Dedifferentiated amniotic fluid mesenchymal stem cell (primary cell): Measurements from ENCODE around the gene DGCR2.
"Not testable (repeated sequence)": the region's sequence is repeated elsewhere in the genome, so short reads cannot be mapped to it uniquely, and the experiment has no call there.

Source experiments
- DNase-seq: peaks from one replicate; pipeline ENCODE4 v3.0.0-alpha.2; 2016; ENCODE audit errors: extremely low spot score

DGCR2 gene

DNA sequence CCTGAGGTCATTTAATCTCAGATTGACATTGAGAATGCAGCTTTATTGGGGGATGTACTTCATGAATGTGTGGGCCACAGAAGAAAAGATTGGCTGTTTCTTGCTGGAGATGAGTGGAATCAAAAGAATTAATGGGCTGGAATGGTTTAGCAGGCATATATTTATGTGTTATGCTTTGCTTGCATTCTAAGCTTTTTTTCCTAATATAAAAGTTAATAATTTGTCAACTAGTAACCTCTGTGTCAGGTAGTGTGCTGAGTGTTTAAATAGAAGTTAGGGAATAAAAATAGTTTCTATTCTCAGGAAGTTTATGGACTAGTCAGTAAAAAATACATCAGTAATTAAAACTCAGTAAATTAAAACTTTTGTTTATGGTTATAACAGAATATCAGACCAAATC, 118.7 kb downstream of the DGCR2 start:
- DNase-seq = no peak

GRCh38 chr22:19002684-19003038, 119.6 kb downstream of the DGCR2 start:
- no peak for DNase-seq

GRCh38 chr22:19001204-19001603, 121.0 kb downstream of the DGCR2 start:
- DNase-seq = no peak

GRCh38 chr22:19000106-19000505, 122.1 kb downstream of the DGCR2 start:
- DNase-seq = not testable (repeated sequence)

- no peak for DNase-seq
Observed at GRCh38 chr22:18999416-18999815, 122.8 kb downstream of the DGCR2 start.

GRCh38 chr22:18999008-18999407, 123.2 kb downstream of the DGCR2 start:
- no peak for DNase-seq

GRCh38 chr22:18997925-18998315, 124.3 kb downstream of the DGCR2 start:
- no peak for DNase-seq

DNA sequence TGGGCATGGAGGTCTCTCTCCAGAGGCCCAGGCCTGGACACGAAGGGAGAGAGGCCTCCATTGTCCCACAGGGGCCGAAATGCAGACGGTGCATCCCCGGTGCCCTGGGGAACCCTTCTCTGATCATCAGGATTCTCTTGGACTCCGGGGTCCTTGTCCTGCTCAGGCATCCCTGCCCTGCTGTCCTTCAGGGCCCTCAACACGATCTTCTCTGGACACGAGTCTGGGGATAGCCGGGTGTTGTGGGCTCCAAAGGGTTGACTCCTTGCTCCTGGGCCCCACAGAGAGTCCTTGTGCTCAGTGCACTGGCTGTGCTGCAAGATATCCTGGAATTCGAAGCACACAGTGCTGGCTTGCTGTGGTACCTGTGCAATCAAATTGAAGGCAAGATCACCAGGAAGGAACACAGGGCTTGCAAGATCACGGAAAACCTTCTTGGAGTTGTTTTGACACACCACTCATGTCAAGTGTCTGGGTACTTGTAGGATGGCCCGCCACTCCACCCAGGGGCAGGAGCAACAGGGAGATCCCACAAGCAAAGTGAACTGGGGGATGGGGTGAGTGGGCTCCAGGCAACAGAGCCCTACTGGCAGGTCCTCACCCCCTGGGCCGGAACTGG, 124.8 kb downstream of the DGCR2 start:
- DNase-seq = no peak

DNA sequence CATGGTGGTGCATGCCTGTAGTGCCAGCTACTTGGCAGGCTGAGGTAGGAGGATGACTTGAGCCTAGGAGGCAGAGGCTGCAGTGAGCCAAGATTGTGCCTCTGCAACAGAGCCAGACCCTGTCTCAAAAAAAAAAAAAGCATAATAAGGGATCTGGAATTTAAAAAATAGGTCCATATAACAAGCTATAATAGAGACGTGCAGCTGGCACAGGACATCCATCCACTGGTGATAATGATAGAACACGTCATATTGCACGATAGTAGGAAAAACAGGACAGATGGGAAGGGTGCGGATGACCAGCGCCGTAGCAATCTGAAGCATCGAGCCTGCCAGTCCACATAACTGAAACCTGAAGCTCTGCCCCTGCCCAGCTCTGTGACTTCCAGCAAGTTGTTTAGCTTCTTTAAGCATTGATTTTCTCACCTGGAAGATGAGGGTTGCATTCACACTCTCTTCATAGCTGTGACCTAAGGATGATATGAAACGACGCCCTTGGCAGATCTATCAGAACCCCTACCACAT, 125.8 kb downstream of the DGCR2 start:
- no peak for DNase-seq

DNA sequence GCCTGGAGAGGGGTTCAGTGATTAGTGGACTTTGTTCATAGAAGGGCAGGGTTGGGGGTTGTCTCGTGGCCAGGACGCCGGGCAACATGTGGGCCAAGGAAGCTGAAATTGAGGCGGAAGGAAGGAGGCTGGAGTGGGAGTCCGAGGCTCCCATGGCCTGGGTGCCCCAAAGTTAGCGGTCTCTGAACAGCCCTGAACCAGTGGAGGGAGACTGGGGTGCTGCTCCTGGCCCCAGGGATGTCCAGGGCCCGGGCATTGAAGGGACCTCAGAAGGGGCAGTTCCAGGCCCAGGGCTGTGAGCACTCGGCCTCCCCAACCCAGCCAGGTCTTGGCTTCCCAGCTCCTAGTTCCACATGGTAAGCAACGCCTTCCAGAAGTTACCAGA, 126.9 kb downstream of the DGCR2 start:
- no peak for DNase-seq

- no peak for DNase-seq
Observed at GRCh38 chr22:18994701-18995326, 127.4 kb downstream of the DGCR2 start.

GRCh38 chr22:18994056-18994455, 128.2 kb downstream of the DGCR2 start:
- no peak for DNase-seq

GRCh38 chr22:18992543-18993198, 129.5 kb downstream of the DGCR2 start:
- DNase-seq = no peak

DNA sequence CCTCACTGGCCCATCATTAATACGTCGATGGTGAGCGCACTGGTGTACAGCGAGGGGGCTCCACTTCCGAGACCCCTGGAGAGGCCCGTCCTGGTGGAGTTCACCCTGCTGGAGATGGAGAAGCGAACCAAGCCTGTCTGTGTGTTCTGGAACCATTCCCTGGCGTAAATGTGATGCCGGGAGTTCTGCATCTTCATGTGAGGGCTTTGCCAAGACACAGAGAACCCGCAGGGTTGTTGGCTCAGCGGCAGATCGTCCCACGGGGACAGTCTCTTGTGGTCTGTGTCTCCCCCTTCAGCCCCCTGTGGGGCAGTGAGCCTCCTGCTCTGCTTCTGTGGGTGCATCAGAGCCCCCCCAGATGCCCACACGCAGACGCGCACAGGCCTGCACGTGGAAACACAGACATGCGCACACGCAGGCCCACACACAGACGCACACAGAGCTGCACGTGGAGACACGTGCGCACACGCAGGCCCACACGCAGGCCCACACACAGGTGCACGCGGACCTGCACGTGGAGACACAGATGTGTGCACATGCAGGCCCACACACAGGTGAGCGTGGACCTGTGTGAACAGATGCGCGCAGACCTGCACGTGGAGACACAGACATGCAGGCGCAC, 130.3 kb downstream of the DGCR2 start:
- DNase-seq = no peak

DNA sequence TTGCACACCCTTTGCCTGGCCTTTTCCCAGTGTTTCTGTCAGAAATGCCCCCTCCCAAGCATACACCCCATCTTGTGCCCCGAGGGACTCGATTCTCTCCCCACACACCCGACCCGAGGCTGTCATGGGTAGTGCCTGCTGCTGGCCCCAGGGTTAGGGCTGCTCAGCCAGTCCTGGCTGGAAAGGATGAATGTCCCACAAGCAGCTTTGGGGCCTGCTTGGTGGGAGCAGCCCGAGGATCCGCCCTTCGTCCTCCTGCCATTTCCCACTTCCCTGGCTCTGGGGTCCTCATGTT, 131.1 kb downstream of the DGCR2 start:
- no peak for DNase-seq

DNA sequence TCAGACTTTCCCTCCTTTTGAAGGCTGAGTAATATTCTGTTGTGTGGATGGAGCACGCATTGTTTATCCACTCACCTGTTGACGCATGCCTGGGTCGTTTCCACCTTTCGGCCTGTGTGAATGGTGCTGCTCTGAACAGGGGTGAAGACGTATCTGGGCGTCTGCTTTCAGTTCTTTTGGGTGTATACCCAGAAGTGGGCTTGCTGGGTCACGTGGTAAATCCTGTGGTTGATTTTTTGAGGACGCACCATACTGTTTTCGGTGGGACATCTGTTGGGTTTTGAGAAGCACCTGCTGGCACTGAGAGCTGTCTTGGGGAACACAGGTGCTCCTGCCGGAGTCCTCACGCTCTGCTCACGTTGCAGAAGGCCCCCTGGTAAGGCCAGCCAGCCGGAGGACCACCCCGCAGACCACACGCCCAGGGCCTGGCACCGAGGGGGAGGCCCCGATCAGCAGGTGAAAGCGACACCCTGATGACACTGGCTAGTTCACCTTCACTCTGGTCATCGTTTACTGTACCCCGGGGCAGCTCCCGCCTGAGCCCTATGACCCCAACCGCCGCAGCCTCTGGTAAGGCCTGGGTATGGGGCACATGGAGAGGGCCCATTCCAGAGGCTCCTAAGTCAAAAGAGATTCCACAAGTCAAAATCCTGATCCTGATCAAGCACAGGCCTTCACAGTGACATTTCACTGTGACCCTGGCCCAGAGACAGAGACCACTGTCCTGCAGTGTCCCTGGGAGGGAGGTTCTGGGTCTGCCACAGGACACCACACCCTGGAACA, 131.7 kb downstream of the DGCR2 start:
- DNase-seq = no peak

GRCh38 chr22:18988958-18989357, 133.3 kb downstream of the DGCR2 start:
- DNase-seq = no peak

- no peak for DNase-seq
Observed at GRCh38 chr22:18987765-18988164, 134.4 kb downstream of the DGCR2 start.

- DNase-seq = not testable (repeated sequence)
Observed at GRCh38 chr22:18987114-18987513, 135.1 kb downstream of the DGCR2 start.
